Transverse colon (tissue), 4 donors: ENCODE data around the gene PCDHGA8. TPM values are rescaled to one million over a fixed set of nuclear protein-coding genes. Genes with fewer than 3 reads are reported as not detected.
"Not testable (repeated sequence)": the region's sequence is repeated elsewhere in the genome, so short reads cannot be mapped to it uniquely, and the experiment has no call there.

Experiments
- DNase-seq: peaks from one replicate; pipeline ENCODE4 v3.0.0-alpha.2; 2019
- H3K27ac ChIP-seq, 4 donors: fragments of 200-600 bp; sonication (generic); 2 replicates each; pipeline ENCODE4 v1.5.1; 2016 to 2018; ENCODE audit warnings: inconsistent platforms in 4 of 4
- H3K27me3 ChIP-seq: fragments of 200-600 bp; sonication (generic); 2 replicates; pipeline ENCODE4 v1.5.1; 2017; ENCODE audit warnings: inconsistent platforms
- H3K36me3 ChIP-seq, 4 donors: fragments of 200-600 bp; sonication (generic); 2 replicates each; pipeline ENCODE4 v1.5.1; 2017 to 2019; ENCODE audit warnings: inconsistent platforms in 4 of 4
- H3K4me1 ChIP-seq, 4 donors: fragments of 200-600 bp; sonication (generic); 2 replicates each; pipeline ENCODE4 v1.5.1; 2017 to 2020; ENCODE audit warnings: inconsistent platforms in 4 of 4
- H3K4me3 ChIP-seq, 4 donors: fragments of 200-600 bp; sonication (generic); 1 replicate in 1 of 4; 2 replicates in 3 of 4; pipeline versions ENCODE4 v1.5.1 to v1.6.1; 2017 to 2019; ENCODE audit warnings: inconsistent platforms in 4 of 4
- H3K9me3 ChIP-seq, 2 donors: fragments of 200-600 bp; sonication (generic); 2 replicates each; pipeline ENCODE4 v1.5.1; 2017 to 2019; ENCODE audit warnings: inconsistent platforms in 2 of 2
- EP300 ChIP-seq: sonication (generic); formaldehyde crosslinking; IDR thresholded peaks from one replicate; pipeline ENCODE4 v1.6.1; 2017; ENCODE audit warnings: antibody characterized with exemption, low read depth
- POLR2A ChIP-seq: fragments of 450-650 bp; IDR thresholded peaks from one replicate; pipeline ENCODE4 v1.6.1; 2016; ENCODE audit warnings: antibody characterized with exemption, mild to moderate bottlenecking, moderate library complexity
- POLR2AphosphoS5 ChIP-seq, 3 donors: sonication (generic); formaldehyde crosslinking; IDR thresholded peaks; one replicate each; pipeline ENCODE4 v1.6.1; 2016; ENCODE audit warnings: antibody characterized with exemption in 3 of 3
- WGBS, 2 donors: methylation state at CpG; one replicate each; pipeline ENCODE4 v1.1.5; 2018; ENCODE audit warnings: low coverage in 1 of 2; 5-methylcytosine and 5-hydroxymethylcytosine counted together
- in situ Hi-C, 4 donors: fragments of 200-750 bp; cut with MboI; loops; one replicate each; pipeline versions ENCODE4 v1.15.0 to v1.15.1; 2017; ENCODE audit warnings: low sequenced_read_pairs in 3 of 4, low pct_ligation_motif_present in 1 of 4, low pct_unique_long_range_greater_than_20kb in 1 of 4
- intact Hi-C: fragments of 100-400 bp; cut with DNase I; formaldehyde crosslinking; loops from one replicate; pipeline ENCODE4 v1.15.1; 2023; ENCODE audit warnings: low total_unique reads
- total RNA-seq, 4 donors: library from RNA; depleted of rRNA; stranded (reverse); fragments of >200 nt; gene quantifications; one replicate each; pipeline ENCODE4 v1.1.0, GENCODE V29; 2016
- TF ChIP-seq, protein P1 (sequence below), 5 experiments: fragments of 200-600 bp in 3 of 5; fragments of 450-650 bp in 2 of 5; sonication (generic) in 3 of 5; IDR thresholded peaks; 1 replicate in 2 of 5; 2 replicates in 3 of 5; pipeline ENCODE4 v1.5.1; 2016 to 2017; ENCODE audit warnings: antibody characterized with exemption in 5 of 5, inconsistent platforms in 3 of 5, mild to moderate bottlenecking in 2 of 5, moderate library complexity in 1 of 5

PCDHGA8 gene
- total RNA-seq, 4 donors from 2014 or later, result 1.5 to 11.5 (median 2.5) TPM

DNA sequence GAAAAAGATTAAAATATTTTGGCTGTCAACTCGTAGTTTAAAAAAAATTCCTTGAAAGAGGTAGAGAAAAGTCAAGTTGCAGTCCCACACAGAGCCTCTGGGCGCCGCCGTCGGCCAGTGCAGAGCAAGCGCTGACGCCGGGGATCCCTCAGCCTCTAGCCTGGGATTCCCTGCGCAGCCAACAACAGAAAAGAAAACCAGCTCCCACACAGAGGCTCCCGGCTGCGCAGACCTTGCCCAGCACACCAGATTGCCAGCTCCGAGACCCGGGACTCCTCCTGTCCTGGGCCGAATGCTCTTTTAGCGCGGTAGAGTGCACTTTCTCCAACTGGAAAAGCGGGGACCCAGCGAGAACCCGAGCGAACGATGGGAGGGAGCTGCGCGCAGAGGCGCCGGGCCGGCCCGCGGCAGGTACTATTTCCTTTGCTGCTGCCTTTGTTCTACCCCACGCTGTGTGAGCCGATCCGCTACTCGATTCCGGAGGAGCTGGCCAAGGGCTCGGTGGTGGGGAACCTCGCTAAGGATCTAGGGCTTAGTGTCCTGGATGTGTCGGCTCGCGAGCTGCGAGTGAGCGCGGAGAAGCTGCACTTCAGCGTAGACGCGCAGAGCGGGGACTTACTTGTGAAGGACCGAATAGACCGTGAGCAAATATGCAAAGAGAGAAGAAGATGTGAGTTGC lies 25.2 kb downstream of the PCDHGA8 start, which contains the start of gene PCDHGB7:
Gene PCDHGB7 (plus strand): TSS at position 184 of the 679 bp plus-strand sequence. CDS start 183 bp downstream, at position 367.
- not testable (repeated sequence) for H3K27me3 ChIP-seq
- in situ Hi-C loops, result loop anchor here in 1 of 4 donors (10.0 kb wide), 1 partner anchor 137 kb away; no protein-coding TSS in a partner anchor
- TF ChIP-seq, protein P1, sequence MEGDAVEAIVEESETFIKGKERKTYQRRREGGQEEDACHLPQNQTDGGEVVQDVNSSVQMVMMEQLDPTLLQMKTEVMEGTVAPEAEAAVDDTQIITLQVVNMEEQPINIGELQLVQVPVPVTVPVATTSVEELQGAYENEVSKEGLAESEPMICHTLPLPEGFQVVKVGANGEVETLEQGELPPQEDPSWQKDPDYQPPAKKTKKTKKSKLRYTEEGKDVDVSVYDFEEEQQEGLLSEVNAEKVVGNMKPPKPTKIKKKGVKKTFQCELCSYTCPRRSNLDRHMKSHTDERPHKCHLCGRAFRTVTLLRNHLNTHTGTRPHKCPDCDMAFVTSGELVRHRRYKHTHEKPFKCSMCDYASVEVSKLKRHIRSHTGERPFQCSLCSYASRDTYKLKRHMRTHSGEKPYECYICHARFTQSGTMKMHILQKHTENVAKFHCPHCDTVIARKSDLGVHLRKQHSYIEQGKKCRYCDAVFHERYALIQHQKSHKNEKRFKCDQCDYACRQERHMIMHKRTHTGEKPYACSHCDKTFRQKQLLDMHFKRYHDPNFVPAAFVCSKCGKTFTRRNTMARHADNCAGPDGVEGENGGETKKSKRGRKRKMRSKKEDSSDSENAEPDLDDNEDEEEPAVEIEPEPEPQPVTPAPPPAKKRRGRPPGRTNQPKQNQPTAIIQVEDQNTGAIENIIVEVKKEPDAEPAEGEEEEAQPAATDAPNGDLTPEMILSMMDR (IDR thresholded peaks at IDR 0.05), result peak; percentile 39 to 51 (median 43)

GRCh38 chr5:141419074-141419880 lies 26.8 kb downstream of the PCDHGA8 start:
- Histone ChIP-seq H3K4me3 (no peak overlapping the region), H3K27ac (no peak overlapping the region), H3K36me3 (no peaks in the 10 kb centered on the region), H3K9me3 (peaks cover 64 to 97% of the 10 kb centered on the region in 2 donors), H3K27me3 (peaks cover 4% of the 10 kb centered on the region), H3K4me1 (no peaks in the 10 kb centered on the region)
- in situ Hi-C loops, result loop anchor here in 1 of 4 donors (10.0 kb wide), 1 partner anchor 136 kb away; no protein-coding TSS in a partner anchor
- DNase-seq, result no peak
- intact Hi-C loops, result loop anchor here (10.0 kb wide), 1 partner anchor 146 kb away; no protein-coding TSS in a partner anchor
- 72% methylated on average over 47 of the region's 74 CpGs; no CpG with 5 or more reads in 1 of the 2 donors for WGBS, 2 donors
- TF ChIP-seq POLR2AphosphoS5 (IDR thresholded peaks at IDR 0.05) (no peak), EP300 (no peak), POLR2A (no peak)
- TF ChIP-seq, protein P1 (IDR thresholded peaks at IDR 0.05), result no peak

More for the DNA sequence above, 25.2 kb downstream of the PCDHGA8 start, which contains the start of gene PCDHGB7:
- Histone ChIP-seq H3K27ac (peak within 1 kb of the TSS in 1 of 4 donors; percentile 8), H3K4me3 (peak within 1 kb of the TSS in 3 of 4 donors; percentile 15 to 37 (median 15)), H3K9me3 (peaks cover 56 to 96% of the 10 kb centered on the region in 2 donors)
- intact Hi-C loops, result loop anchor here (10.0 kb wide), 1 partner anchor 147 kb away; no protein-coding TSS in a partner anchor
- WGBS, 2 donors, result 38 to 41% methylated on average over 16 to 47 of the region's 47 CpGs
- DNase-seq, result peak; percentile 58
- H3K36me3 ChIP-seq, H3K4me1 ChIP-seq: not testable (repeated sequence)

- no peak for DNase-seq
- no peaks in the 10 kb centered on the region for H3K4me1 ChIP-seq
- TF ChIP-seq, protein P1 (IDR thresholded peaks at IDR 0.05), result peak in 2 of 5 experiments; percentile 18 to 20
- TF ChIP-seq POLR2AphosphoS5 (IDR thresholded peaks at IDR 0.05) (no peak), EP300 (no peak), POLR2A (no peak)
- in situ Hi-C loops (no loop called here), intact Hi-C loops (no loop called here)
- H3K36me3 ChIP-seq, result no peaks in the 10 kb centered on the region
- no peak within 1 kb of the TSS for H3K27ac ChIP-seq
- H3K27me3 ChIP-seq, result peaks cover 4% of the 10 kb centered on the region
- H3K4me3 ChIP-seq, result peak within 1 kb of the TSS in 2 of 4 donors; percentile 2 to 28
- H3K9me3 ChIP-seq, result peaks cover 76 to 99% of the 10 kb centered on the region in 2 donors
- WGBS, 2 donors, result 36 to 52% methylated on average over 9 to 42 of the region's 42 CpGs
Observed at GRCh38 chr5:141420855-141421488, 28.5 kb downstream of the PCDHGA8 start, which contains the start of gene PCDHGA11. Gene PCDHGA11 (plus strand): TSS chr5:141421051. CDS start chr5:141421228, 177 bp downstream.
